ENCODE results near the gene CFDP1. TPM values are rescaled to one million over a fixed set of nuclear protein-coding genes. Genes with fewer than 3 reads are reported as not detected.
"Not testable (repeated sequence)": the region's sequence is repeated elsewhere in the genome, so short reads cannot be mapped to it uniquely, and the experiment has no call there.

Gene CFDP1
- total and polyA plus RNA-seq, 2 donors (not counting 3 experiments of a cell fraction or from before 2014, with no cell fraction given) = 17.8 to 53.8 TPM

- DNase-seq (ENCODE audit: low read depth, low spot score); H3K9me1 ChIP-seq (replicated peaks; ENCODE audit: control insufficient read depth, extremely low read depth, insufficient read depth, low read length); dilution Hi-C loops (cut with MboI; ENCODE audit: extremely low pct_ligation_motif_present, low sequenced_read_pairs); H3K36me3 ChIP-seq (ENCODE audit: control insufficient read depth in 2 of 2, extremely low read depth in 1 of 2, insufficient read depth in 2 of 2, low read length in 2 of 2); H4K20me1 ChIP-seq (replicated peaks; ENCODE audit: control insufficient read depth, extremely low read depth, insufficient read depth, low read length); H3K4me3 ChIP-seq (replicated peaks in 1 of 3; ENCODE audit: insufficient read depth in 1 of 3, low read depth in 1 of 3, low read length in 3 of 3); H3K9ac ChIP-seq (replicated peaks; ENCODE audit: extremely low read depth, insufficient read depth, low read length); H3K27ac ChIP-seq (ENCODE audit: insufficient read depth, low read depth, low read length); H3K4me2 ChIP-seq (ENCODE audit: insufficient read depth, low read length); BruUV-seq (replicated peaks); H3K9me3 ChIP-seq (replicated peaks; ENCODE audit: control insufficient read depth, insufficient read depth, low read length); intact Hi-C loops (cut with micrococcal nuclease); POLR2A ChIA-PET; FAIRE-seq; H3K4me1 ChIP-seq (ENCODE audit: control insufficient read depth, extremely low read depth, insufficient read depth, low read length); H2AFZ ChIP-seq (ENCODE audit: low read depth, low read length); CTCF ChIA-PET; H3K27me3 ChIP-seq (ENCODE audit: control insufficient read depth in 2 of 2, insufficient read depth in 2 of 2, low read length in 2 of 2): not testable (repeated sequence)
- peaks cover 56% of the 10 kb centered on the region for H3K79me2 ChIP-seq (ENCODE audit: control insufficient read depth, insufficient read depth, low read length)
Measured at GRCh38 chr16:75424105-75424762, 9.1 kb downstream of the CFDP1 start.

- POLR2A ChIA-PET = no interaction called here
- Histone ChIP-seq H3K27ac (ENCODE audit: insufficient read depth, low read depth, low read length) (no peak overlapping the region), H3K4me2 (ENCODE audit: insufficient read depth, low read length) (no peak overlapping the region), H3K9ac (replicated peaks; ENCODE audit: extremely low read depth, insufficient read depth, low read length) (no peak overlapping the region), H3K27me3 (ENCODE audit: control insufficient read depth in 2 of 2, insufficient read depth in 2 of 2, low read length in 2 of 2) (no peaks in the 10 kb centered on the region), H2AFZ (ENCODE audit: low read depth, low read length) (no peak overlapping the region), H3K79me2 (ENCODE audit: control insufficient read depth, insufficient read depth, low read length) (peaks cover 60% of the 10 kb centered on the region), H3K4me3 (replicated peaks in 1 of 3; ENCODE audit: insufficient read depth in 1 of 3, low read depth in 1 of 3, low read length in 3 of 3) (no peak overlapping the region), H4K20me1 (replicated peaks; ENCODE audit: control insufficient read depth, extremely low read depth, insufficient read depth, low read length) (no peaks in the 10 kb centered on the region), H3K9me3 (replicated peaks; ENCODE audit: control insufficient read depth, insufficient read depth, low read length) (no peaks in the 10 kb centered on the region), H3K9me1 (replicated peaks; ENCODE audit: control insufficient read depth, extremely low read depth, insufficient read depth, low read length) (no peaks in the 10 kb centered on the region), H3K36me3 (ENCODE audit: control insufficient read depth in 2 of 2, extremely low read depth in 1 of 2, insufficient read depth in 2 of 2, low read length in 2 of 2) (no peaks in the 10 kb centered on the region), H3K4me1 (ENCODE audit: control insufficient read depth, extremely low read depth, insufficient read depth, low read length) (no peaks in the 10 kb centered on the region)
- TF ChIP-seq GATA2 (IDR thresholded peaks at IDR 0.05; ENCODE audit: insufficient read depth, insufficient read length, low read depth, low read length) (no peak), MYC (IDR thresholded peaks at IDR 0.05; ENCODE audit: low read depth, low read length) (no peak), FOS (IDR thresholded peaks at IDR 0.05; ENCODE audit: borderline replicate concordance, insufficient read depth, low read length) (no peak), POLR2A (IDR thresholded peaks at IDR 0.05; ENCODE audit: low read depth, low read length) (no peak), JUN (IDR thresholded peaks at IDR 0.05; ENCODE audit: borderline replicate concordance, insufficient read depth, insufficient read length, low read depth) (no peak), MAX (IDR thresholded peaks at IDR 0.05; ENCODE audit: insufficient read depth, insufficient read length) (no peak), POLR2AphosphoS5 (IDR thresholded peaks at IDR 0.05; ENCODE audit: insufficient read depth, low read depth, low read length) (no peak), EZH2 (IDR thresholded peaks at IDR 0.05; ENCODE audit: borderline replicate concordance, low read depth, low read length, severe bottlenecking) (no peak), CTCF (IDR thresholded peaks at IDR 0.05; ENCODE audit: extremely low read depth in 1 of 2, insufficient read depth in 1 of 2, low read depth in 1 of 2, low read length in 2 of 2) (no peak)
- DNase-seq (ENCODE audit: low read depth, low spot score) (no peak), FAIRE-seq (no peak)
- no TSS peak for BruUV-seq (replicated peaks)
- dilution Hi-C loops (cut with MboI; ENCODE audit: extremely low pct_ligation_motif_present, low sequenced_read_pairs) = no loop called here
- intact Hi-C loops (cut with micrococcal nuclease) = no loop called here
- CTCF ChIA-PET = no interaction called here
Measured at GRCh38 chr16:75423723-75424104, 9.6 kb downstream of the CFDP1 start.
